ENCODE measurements around the gene COL24A1.

- TF ChIP-seq CTCF (IDR thresholded peaks at IDR 0.05) (no peak), EZH2 (IDR thresholded peaks at IDR 0.05; ENCODE audit: borderline replicate concordance, insufficient read depth, low read depth, low read length, poor library complexity, severe bottlenecking) (no peak)
Observed at GRCh38 chr1:86030180-86030579, 126.4 kb downstream of the COL24A1 start.
